ENCODE data around the gene RGS5.

RGS5 gene

GRCh38 chr1:163163881-163164582 is 38.7 kb downstream of the RGS5 start:
- no peaks in the 10 kb centered on the region for H3K36me3 ChIP-seq (ENCODE audit: control insufficient read depth, low read length)
- H3K4me1 ChIP-seq (ENCODE audit: control insufficient read depth, low read length) = no peaks in the 10 kb centered on the region
- H4K20me1 ChIP-seq (ENCODE audit: control insufficient read depth, insufficient read depth, low read depth, low read length) = no peaks in the 10 kb centered on the region

GRCh38 chr1:163163163-163163562 is 39.6 kb downstream of the RGS5 start:
- Histone ChIP-seq H3K36me3 (ENCODE audit: control insufficient read depth, low read length) (no peaks in the 10 kb centered on the region), H3K9me3 (ENCODE audit: control insufficient read depth, insufficient read depth, low read length) (no peaks in the 10 kb centered on the region), H4K20me1 (ENCODE audit: control insufficient read depth, insufficient read depth, low read depth, low read length) (no peaks in the 10 kb centered on the region), H3K4me2 (ENCODE audit: low read length) (no peak overlapping the region), H3K4me1 (ENCODE audit: control insufficient read depth, low read length) (no peaks in the 10 kb centered on the region), H3K9me2 (replicated peaks; ENCODE audit: control insufficient read depth, low read length) (no peaks in the 10 kb centered on the region), H3F3A (ENCODE audit: control insufficient read depth, insufficient read depth) (no peaks in the 10 kb centered on the region), H3K27me3 (ENCODE audit: control insufficient read depth, low read length) (peaks cover 2% of the 10 kb centered on the region; the same call in 1 of the 2 replicates), H3K4me3 (ENCODE audit: low read length) (no peak overlapping the region), H3K79me2 (ENCODE audit: control insufficient read depth, low read length) (no peaks in the 10 kb centered on the region), H3K27ac (ENCODE audit: low read depth, low read length) (no peak overlapping the region)
- TF ChIP-seq EZH2phosphoT487 (IDR thresholded peaks at IDR 0.05; ENCODE audit: borderline replicate concordance, low read length) (no peak), CTCF (IDR thresholded peaks at IDR 0.05; ENCODE audit: low read depth, low read length, poor library complexity, severe bottlenecking) (no peak)

More at GRCh38 chr1:163163881-163164582, 38.7 kb downstream of the RGS5 start:
- H3K79me2 ChIP-seq (ENCODE audit: control insufficient read depth, low read length) = no peaks in the 10 kb centered on the region
- no peak overlapping the region for H3K4me2 ChIP-seq (ENCODE audit: low read length)
- H3K4me3 ChIP-seq (ENCODE audit: low read length) = no peak overlapping the region
- no peaks in the 10 kb centered on the region for H3K9me3 ChIP-seq (ENCODE audit: control insufficient read depth, insufficient read depth, low read length)
- no peaks in the 10 kb centered on the region for H3F3A ChIP-seq (ENCODE audit: control insufficient read depth, insufficient read depth)
- no peaks in the 10 kb centered on the region for H3K9me2 ChIP-seq (replicated peaks; ENCODE audit: control insufficient read depth, low read length)
- peaks cover 2% of the 10 kb centered on the region; the same call in 1 of the 2 replicates for H3K27me3 ChIP-seq (ENCODE audit: control insufficient read depth, low read length)
- H3K27ac ChIP-seq (ENCODE audit: low read depth, low read length) = no peak overlapping the region
- no peak for TF ChIP-seq EZH2phosphoT487 (IDR thresholded peaks at IDR 0.05; ENCODE audit: borderline replicate concordance, low read length)
- TF ChIP-seq CTCF (IDR thresholded peaks at IDR 0.05; ENCODE audit: low read depth, low read length, poor library complexity, severe bottlenecking) = no peak

- Histone ChIP-seq H3F3A (ENCODE audit: control insufficient read depth, insufficient read depth) (no peaks in the 10 kb centered on the region), H3K9me3 (ENCODE audit: control insufficient read depth, insufficient read depth, low read length) (no peaks in the 10 kb centered on the region), H3K79me2 (ENCODE audit: control insufficient read depth, low read length) (no peaks in the 10 kb centered on the region), H3K27me3 (ENCODE audit: control insufficient read depth, low read length) (peaks cover 2% of the 10 kb centered on the region; the same call in 1 of the 2 replicates), H4K20me1 (ENCODE audit: control insufficient read depth, insufficient read depth, low read depth, low read length) (no peaks in the 10 kb centered on the region), H3K4me1 (ENCODE audit: control insufficient read depth, low read length) (no peaks in the 10 kb centered on the region), H3K36me3 (ENCODE audit: control insufficient read depth, low read length) (no peaks in the 10 kb centered on the region), H3K9me2 (replicated peaks; ENCODE audit: control insufficient read depth, low read length) (no peaks in the 10 kb centered on the region), H3K4me3 (ENCODE audit: low read length) (no peak overlapping the region), H3K27ac (ENCODE audit: low read depth, low read length) (no peak overlapping the region), H3K4me2 (ENCODE audit: low read length) (no peak overlapping the region)
- TF ChIP-seq CTCF (IDR thresholded peaks at IDR 0.05; ENCODE audit: low read depth, low read length, poor library complexity, severe bottlenecking) = no peak
- TF ChIP-seq EZH2phosphoT487 (IDR thresholded peaks at IDR 0.05; ENCODE audit: borderline replicate concordance, low read length) = no peak
Measured at GRCh38 chr1:163162381-163162914, 40.3 kb downstream of the RGS5 start.
